ENCODE results near the gene DUOXA1. TPM values are rescaled to one million over a fixed set of nuclear protein-coding genes. Genes with fewer than 3 reads are reported as not detected.

DUOXA1 gene, protein sequence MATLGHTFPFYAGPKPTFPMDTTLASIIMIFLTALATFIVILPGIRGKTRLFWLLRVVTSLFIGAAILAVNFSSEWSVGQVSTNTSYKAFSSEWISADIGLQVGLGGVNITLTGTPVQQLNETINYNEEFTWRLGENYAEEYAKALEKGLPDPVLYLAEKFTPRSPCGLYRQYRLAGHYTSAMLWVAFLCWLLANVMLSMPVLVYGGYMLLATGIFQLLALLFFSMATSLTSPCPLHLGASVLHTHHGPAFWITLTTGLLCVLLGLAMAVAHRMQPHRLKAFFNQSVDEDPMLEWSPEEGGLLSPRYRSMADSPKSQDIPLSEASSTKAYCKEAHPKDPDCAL
- not detected in 2 replicates for total RNA-seq

DNA sequence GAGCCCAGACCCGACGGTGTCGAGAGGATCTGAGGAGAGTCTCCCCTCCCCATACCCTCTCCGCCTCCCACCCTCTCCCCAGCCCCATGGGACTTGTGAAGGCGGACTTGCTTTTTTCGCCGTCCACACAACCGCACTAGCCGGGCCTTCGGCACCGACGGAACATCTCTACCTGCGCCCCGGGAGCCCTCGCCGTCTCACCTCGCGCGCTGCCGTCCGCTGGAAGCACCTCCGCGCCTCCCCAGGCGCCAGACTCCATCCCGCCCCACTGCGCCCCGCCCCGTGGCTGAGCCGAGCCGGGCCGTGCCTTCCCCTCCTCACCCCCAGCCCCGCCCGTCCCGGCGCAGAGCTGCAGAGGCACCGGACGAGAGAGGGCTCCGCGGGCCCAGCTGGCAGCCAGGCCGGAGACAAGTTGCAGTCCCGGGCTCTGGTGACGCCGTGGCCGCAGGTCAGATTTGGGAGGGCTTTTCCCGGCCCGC, at the start of gene DUOXA1, which contains the start of gene DUOX1:
TSS of gene DUOXA1 (minus strand) at position 229 of the 479 bp plus-strand sequence. CDS start 6,865 bp downstream, outside the sequence.
TSS of gene DUOX1 (plus strand) at position 344 of the 479 bp plus-strand sequence. CDS start 1,973 bp downstream, outside the sequence.

DNA sequence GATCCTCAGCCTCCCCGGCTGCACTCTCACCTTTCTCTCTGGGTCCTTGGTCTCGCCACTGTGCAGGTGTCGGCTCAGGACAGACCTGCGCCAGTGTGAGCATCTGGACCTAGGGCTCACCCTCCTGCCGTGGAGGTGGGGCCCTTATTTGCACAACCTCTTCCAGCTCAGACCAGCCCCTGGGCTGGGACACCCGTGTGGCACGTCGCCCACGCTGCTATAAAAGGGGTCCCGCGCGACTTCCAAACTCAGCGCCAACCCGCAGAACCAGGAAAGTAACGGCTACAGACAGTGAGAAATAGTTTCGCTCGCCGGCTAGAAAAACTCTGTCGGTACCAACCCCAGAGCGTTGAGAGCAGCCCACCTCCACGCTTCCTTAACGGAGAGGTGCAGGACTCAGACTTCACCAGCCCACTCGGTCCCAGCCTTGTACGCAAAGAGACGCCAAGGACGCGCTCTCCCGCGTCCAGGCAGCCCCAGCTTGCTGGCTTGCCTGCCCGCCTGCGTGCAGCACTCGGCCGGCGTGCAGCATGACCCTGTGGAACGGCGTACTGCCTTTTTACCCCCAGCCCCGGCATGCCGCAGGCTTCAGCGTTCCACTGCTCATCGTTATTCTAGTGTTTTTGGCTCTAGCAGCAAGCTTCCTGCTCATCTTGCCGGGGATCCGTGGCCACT, 15.5 kb downstream of the DUOXA1 start, which contains the start of the genes DUOX2 and DUOXA2:
TSS of gene DUOX2 (minus strand) at position 97 of the 675 bp plus-strand sequence. CDS start 761 bp downstream, outside the sequence.
TSS of gene DUOXA2 (plus strand) at position 251 of the 675 bp plus-strand sequence. CDS start at position 531, 280 bp downstream.

Other genes starting within 250 kb of the DUOXA1 start
- not detected in 2 replicates for gene TERB2, start 173.2 kb downstream of the DUOXA1 start, total RNA-seq
- gene SORD, start 106.7 kb downstream of the DUOXA1 start, total RNA-seq = 6.7 and 7.0 TPM in 2 replicates
- gene DUOX2, start 15.7 kb downstream of the DUOXA1 start, total RNA-seq = under 0.01 TPM in 1 of 2 replicates, not detected in the other
- gene DUOXA2, start 15.6 kb downstream of the DUOXA1 start, total RNA-seq = not detected in 2 replicates
- under 0.01 TPM in 2 replicates for gene DUOX1, start 115 bp upstream of the DUOXA1 start, total RNA-seq
- gene SHF, start 58.1 kb upstream of the DUOXA1 start, total RNA-seq = 2.0 and 2.8 TPM in 2 replicates
- gene SLC28A2, start 122.4 kb upstream of the DUOXA1 start, total RNA-seq = under 0.01 TPM in 1 of 2 replicates, not detected in the other
- gene GATM, start 248.7 kb upstream of the DUOXA1 start, total RNA-seq = 0.14 and 0.55 TPM in 2 replicates

Data from smooth muscle cell of bladder (primary cell).